GM12878 (cell line): ENCODE measurements around the gene SERBP1. TPM values are rescaled to one million over a fixed set of nuclear protein-coding genes. Genes with fewer than 3 reads are reported as not detected.

Source experiments
- ATAC-seq: fragments of 200-7000 bp; cut with Tn5 transposase; 3 replicates; pipeline ENCODE4 v1.9.1; 2020; ENCODE audit warnings: mild to moderate bottlenecking, moderate library complexity
- BruUV-seq: library from RNA; stranded (reverse); fragments of 400-500 nt; replicated peaks from 2 replicates; lab custom pipeline; 2021; lab: Mats Ljungman, UMichigan
- CTCF ChIA-PET: fragments of 300-600 bp; sonication (Branson Sonifier 250); formaldehyde crosslinking; extraction: SDS; loops from one replicate; lab custom pipeline; 2021; ENCODE audit warnings: inconsistent platforms; lab: Yijun Ruan, JAX
- POLR2A ChIA-PET: fragments of 350-600 bp; formaldehyde crosslinking; extraction: SDS; loops from one replicate; lab custom pipeline; 2021; ENCODE audit warnings: inconsistent platforms; lab: Charles Lee
- RAD21 ChIA-PET: fragments of 300-600 bp; sonication (Branson Sonifier 250); formaldehyde crosslinking; loops from one replicate; lab custom pipeline; 2023; ENCODE audit warnings: antibody characterized with exemption; ENCODE audit not compliant: unreplicated experiment; lab: Charles Lee
- SMC1A ChIA-PET: fragments of 300-600 bp; sonication (Branson Sonifier 250); formaldehyde crosslinking; loops from one replicate; lab custom pipeline; 2023; ENCODE audit not compliant: unreplicated experiment, uncharacterized antibody; lab: Charles Lee
- DNase-seq: peaks from one replicate; pipeline ENCODE4 v3.0.0-alpha.2; 2011; ENCODE audit warnings: low read depth, low spot score
- FAIRE-seq: peaks from 3 replicates; lab custom pipeline; 2011; peaks lifted over from hg19 to GRCh38; lab: Jason Lieb, UNC
- H2AFZ ChIP-seq: 2 replicates; pipeline ENCODE4 v1.6.0; 2011; ENCODE audit warnings: low read depth, low read length, control low read depth; ENCODE audit not compliant: control insufficient read depth
- H3K27ac ChIP-seq: 2 replicates; pipeline ENCODE4 v1.5.1; 2011; ENCODE audit warnings: control low read depth; ENCODE audit not compliant: control insufficient read depth, insufficient read depth
- H3K27me3 ChIP-seq, 2 experiments: replicated peaks in 1 of 2; 2 replicates each; pipeline versions ENCODE4 v1.6.0 to v1.6.1; 2011; ENCODE audit warnings: low read length in 1 of 2; ENCODE audit not compliant: control insufficient read depth in 2 of 2, insufficient read depth in 2 of 2
- H3K36me3 ChIP-seq, 2 experiments: 2 replicates each; pipeline ENCODE4 v1.5.1; 2011; ENCODE audit warnings: low read length in 1 of 2; ENCODE audit not compliant: control insufficient read depth in 2 of 2, insufficient read depth in 2 of 2
- H3K4me1 ChIP-seq: 2 replicates; pipeline ENCODE4 v1.6.1; 2011; ENCODE audit warnings: mild to moderate bottlenecking, low read length, moderate library complexity, mixed read lengths; ENCODE audit not compliant: control insufficient read depth, insufficient read depth
- H3K4me2 ChIP-seq: 2 replicates; pipeline ENCODE4 v1.6.0; 2011; ENCODE audit warnings: control low read depth; ENCODE audit not compliant: control insufficient read depth, insufficient read depth
- H3K4me3 ChIP-seq: fragments of 200-600 bp; sonication (generic); 2 replicates; pipeline ENCODE4 v1.5.1; 2016
- H3K79me2 ChIP-seq: 2 replicates; pipeline ENCODE4 v1.6.0; 2011; ENCODE audit warnings: low read length; ENCODE audit not compliant: control insufficient read depth, insufficient read depth
- H3K9ac ChIP-seq: 2 replicates; pipeline ENCODE4 v1.8.0; 2011; ENCODE audit warnings: low read length, control low read depth, mixed read lengths; ENCODE audit not compliant: control insufficient read depth, insufficient read depth
- H3K9me3 ChIP-seq: replicated peaks from 3 replicates; pipeline ENCODE4 v1.5.1; 2011; ENCODE audit warnings: mild to moderate bottlenecking, low read length; ENCODE audit not compliant: control insufficient read depth, insufficient read depth
- H4K20me1 ChIP-seq: 2 replicates; pipeline ENCODE4 v1.6.0; 2011; ENCODE audit not compliant: control insufficient read depth, insufficient read depth
- MXI1 ChIP-seq: fragments of 150-350 bp; IDR thresholded peaks from 2 replicates; pipeline ENCODE4 v1.6.1; 2011; ENCODE audit warnings: low read depth, mild to moderate bottlenecking, inconsistent platforms, low read length, improper control_type of control experiment
- NFXL1 ChIP-seq: fragments of 450-650 bp; IDR thresholded peaks from 2 replicates; pipeline ENCODE4 v1.6.1; 2017; ENCODE audit warnings: antibody characterized with exemption, mild to moderate bottlenecking, borderline replicate concordance
- RELA ChIP-seq: fragments of 450-650 bp; IDR thresholded peaks from 2 replicates; pipeline ENCODE4 v1.8.0; 2014; ENCODE audit warnings: borderline replicate concordance; ENCODE audit not compliant: partially characterized antibody
- RFX5 ChIP-seq: IDR thresholded peaks from 2 replicates; pipeline ENCODE4 v1.6.1; 2011; ENCODE audit warnings: low read depth, low read length, improper control_type of control experiment
- YBX1 ChIP-seq: fragments of 450-650 bp; IDR thresholded peaks from 2 replicates; pipeline ENCODE4 v1.6.1; 2016; ENCODE audit warnings: antibody characterized with exemption
- ZNF24 ChIP-seq: fragments of 450-650 bp; IDR thresholded peaks from 2 replicates; pipeline ENCODE4 v1.6.1; 2017; ENCODE audit warnings: antibody characterized with exemption, mild to moderate bottlenecking
- ZNF274 ChIP-seq: IDR thresholded peaks from one replicate; pipeline ENCODE4 v1.8.0; 2011; ENCODE audit not compliant: insufficient read length, insufficient read depth
- ZSCAN29 ChIP-seq: fragments of 450-650 bp; IDR thresholded peaks from 2 replicates; pipeline ENCODE4 v1.6.1; 2017; ENCODE audit warnings: mild to moderate bottlenecking, moderate library complexity
- WGBS: methylation state at CpG from one replicate; pipeline ENCODE4 v1.1.6; 2016; ENCODE audit warnings: low lambda C conversion rate; ENCODE audit not compliant: insufficient replicate concordance, insufficient coverage; ENCODE audit errors: missing lambda C conversion rate; 5-methylcytosine and 5-hydroxymethylcytosine counted together
- in situ Hi-C: fragments of 300-500 bp; cut with MboI; formaldehyde crosslinking; loops from 9 replicates; pipeline ENCODE4 v1.14.3; 2018; ENCODE audit warnings: mixed read lengths
- intact Hi-C: fragments of 100-400 bp; cut with micrococcal nuclease; formaldehyde crosslinking; loops from one replicate; pipeline ENCODE4 v1.14.2; 2022; ENCODE audit not compliant: unreplicated experiment
- polyA plus RNA-seq, 11 experiments: library from polyadenylated mRNA; depleted of rRNA in 4 of 11; unstranded in 6 of 11; stranded (reverse) in 5 of 11; fragments of >200 nt; fragmentation: Nextera tagmentation in 4 of 11; fragmentation: Illumina TruSeq in 1 of 11; extraction: Ambion mirVana in 4 of 11; extraction: Trizol in 1 of 11; gene quantifications; 1 replicate in 1 of 11; 2 replicates in 10 of 11; pipeline versions ENCODE4 v1.2.1 to v1.2.3, GENCODE V29; 2011 to 2016; ENCODE audit warnings: inconsistent platforms in 2 of 11, missing spikeins in 2 of 11, low read depth in 1 of 11
- total RNA-seq, 4 experiments: library from RNA; depleted of rRNA in 3 of 4; stranded (reverse); fragments of >200 nt in 3 of 4; fragmentation: Illumina TruSeq in 1 of 4; extraction: Trizol in 1 of 4; gene quantifications; 2 replicates each; pipeline versions ENCODE4 v1.2.1 to v1.2.3, GENCODE V29; 2013 to 2021
- TF ChIP-seq, protein P1 (sequence below): IDR thresholded peaks from 2 replicates; pipeline ENCODE4 v1.6.1; 2012; ENCODE audit warnings: mild to moderate bottlenecking, low read depth, low read length
- TF ChIP-seq, protein P2 (sequence below): fragments of 450-650 bp; IDR thresholded peaks from 2 replicates; pipeline ENCODE4 v1.6.1; 2016; ENCODE audit warnings: mild to moderate bottlenecking, moderate library complexity, borderline replicate concordance

The SERBP1 gene
- total and polyA plus RNA-seq, 10 of the 15 experiments (the other 5 are each of a cell fraction or from before 2014, with no cell fraction given), result 76.7 to 509 (median 384) TPM

DNA sequence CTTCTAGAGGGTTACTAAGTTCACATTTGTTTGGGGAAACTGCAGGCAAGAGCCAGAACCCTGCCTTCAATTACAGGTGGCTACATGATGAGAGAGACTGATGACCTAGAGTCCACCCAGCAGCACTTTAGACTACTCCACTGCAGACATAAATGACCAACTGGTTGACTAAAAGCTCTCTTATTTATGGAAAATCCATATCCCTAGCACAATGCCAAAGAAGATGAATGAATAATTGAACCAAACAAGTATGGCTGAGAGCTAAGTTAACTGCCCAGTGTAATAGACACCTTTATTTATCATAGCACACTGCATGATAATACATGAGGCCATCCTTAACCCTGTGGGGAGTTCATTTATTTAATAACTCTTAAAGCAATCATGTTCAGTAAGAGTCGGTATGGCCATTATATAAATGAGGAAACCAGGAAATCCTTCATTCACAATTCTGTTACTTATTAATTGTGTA, 62.1 kb downstream of the SERBP1 start (continued):
- TF ChIP-seq ZSCAN29, result no peak
- TF ChIP-seq RELA, result no peak
- no peak for TF ChIP-seq ZNF274
- no peak for TF ChIP-seq NFXL1
- TF ChIP-seq, all 136 proteins: peak for 0

DNA sequence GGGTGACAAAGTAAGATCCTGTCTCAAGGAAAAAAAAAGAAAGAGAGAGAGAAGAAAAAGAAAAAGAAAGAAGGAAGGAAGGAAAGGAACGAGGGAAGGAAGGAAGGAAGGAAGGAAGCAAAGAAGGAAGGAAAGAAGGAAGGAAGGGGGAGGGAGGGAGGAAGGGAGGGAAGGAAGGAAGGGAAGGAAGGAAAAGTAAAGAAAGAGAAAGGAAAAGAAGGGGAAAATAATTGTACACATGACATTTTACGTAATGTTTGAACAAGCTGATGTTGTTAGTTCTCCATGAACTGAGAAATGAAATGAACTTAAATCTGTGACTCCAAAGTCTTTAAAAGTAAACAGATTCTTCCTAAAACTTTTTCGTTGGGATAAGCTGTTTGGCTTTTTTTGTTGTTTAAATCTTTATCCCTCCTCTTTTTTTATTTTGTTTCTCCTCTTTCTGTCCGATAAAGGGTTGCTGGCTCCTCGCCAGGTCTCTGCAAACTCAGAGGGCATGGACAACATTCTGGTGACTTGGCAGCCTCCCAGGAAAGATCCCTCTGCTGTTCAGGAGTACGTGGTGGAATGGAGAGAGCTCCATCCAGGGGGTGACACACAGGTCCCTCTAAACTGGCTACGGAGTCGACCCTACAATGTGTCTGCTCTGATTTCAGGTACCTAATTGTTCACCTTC, 62.7 kb downstream of the SERBP1 start:
- intact Hi-C loops, result no loop called here
- in situ Hi-C loops, result no loop called here

More for the DNA sequence above, 62.7 kb downstream of the SERBP1 start:
- ChIA-PET RAD21 (no interaction called here), SMC1A (no interaction called here), POLR2A (interaction anchor here (0.7 kb wide), 1 partner anchor 398 kb away, joined by 3 read pairs; no protein-coding TSS in a partner anchor), CTCF (no interaction called here)
- Histone ChIP-seq H3K9ac (no peak overlapping the region), H3K36me3 (no peaks in the 10 kb centered on the region), H3K4me1 (no peaks in the 10 kb centered on the region), H2AFZ (no peak overlapping the region), H3K27me3 (no peaks in the 10 kb centered on the region), H3K27ac (no peak overlapping the region), H3K79me2 (no peaks in the 10 kb centered on the region), H3K4me2 (no peak overlapping the region), H4K20me1 (no peaks in the 10 kb centered on the region), H3K4me3 (no peak overlapping the region), H3K9me3 (no peaks in the 10 kb centered on the region)
- no TSS peak for BruUV-seq
- ATAC-seq (no peak), DNase-seq (no peak), FAIRE-seq (no peak)
- 52% methylated on average over 8 of the region's 8 CpGs for WGBS
- TF ChIP-seq, protein P1, sequence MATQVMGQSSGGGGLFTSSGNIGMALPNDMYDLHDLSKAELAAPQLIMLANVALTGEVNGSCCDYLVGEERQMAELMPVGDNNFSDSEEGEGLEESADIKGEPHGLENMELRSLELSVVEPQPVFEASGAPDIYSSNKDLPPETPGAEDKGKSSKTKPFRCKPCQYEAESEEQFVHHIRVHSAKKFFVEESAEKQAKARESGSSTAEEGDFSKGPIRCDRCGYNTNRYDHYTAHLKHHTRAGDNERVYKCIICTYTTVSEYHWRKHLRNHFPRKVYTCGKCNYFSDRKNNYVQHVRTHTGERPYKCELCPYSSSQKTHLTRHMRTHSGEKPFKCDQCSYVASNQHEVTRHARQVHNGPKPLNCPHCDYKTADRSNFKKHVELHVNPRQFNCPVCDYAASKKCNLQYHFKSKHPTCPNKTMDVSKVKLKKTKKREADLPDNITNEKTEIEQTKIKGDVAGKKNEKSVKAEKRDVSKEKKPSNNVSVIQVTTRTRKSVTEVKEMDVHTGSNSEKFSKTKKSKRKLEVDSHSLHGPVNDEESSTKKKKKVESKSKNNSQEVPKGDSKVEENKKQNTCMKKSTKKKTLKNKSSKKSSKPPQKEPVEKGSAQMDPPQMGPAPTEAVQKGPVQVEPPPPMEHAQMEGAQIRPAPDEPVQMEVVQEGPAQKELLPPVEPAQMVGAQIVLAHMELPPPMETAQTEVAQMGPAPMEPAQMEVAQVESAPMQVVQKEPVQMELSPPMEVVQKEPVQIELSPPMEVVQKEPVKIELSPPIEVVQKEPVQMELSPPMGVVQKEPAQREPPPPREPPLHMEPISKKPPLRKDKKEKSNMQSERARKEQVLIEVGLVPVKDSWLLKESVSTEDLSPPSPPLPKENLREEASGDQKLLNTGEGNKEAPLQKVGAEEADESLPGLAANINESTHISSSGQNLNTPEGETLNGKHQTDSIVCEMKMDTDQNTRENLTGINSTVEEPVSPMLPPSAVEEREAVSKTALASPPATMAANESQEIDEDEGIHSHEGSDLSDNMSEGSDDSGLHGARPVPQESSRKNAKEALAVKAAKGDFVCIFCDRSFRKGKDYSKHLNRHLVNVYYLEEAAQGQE, result no peak
- TF ChIP-seq MXI1 (no peak), ZNF24 (no peak), RFX5 (no peak), YBX1 (no peak)
- TF ChIP-seq, protein P2, sequence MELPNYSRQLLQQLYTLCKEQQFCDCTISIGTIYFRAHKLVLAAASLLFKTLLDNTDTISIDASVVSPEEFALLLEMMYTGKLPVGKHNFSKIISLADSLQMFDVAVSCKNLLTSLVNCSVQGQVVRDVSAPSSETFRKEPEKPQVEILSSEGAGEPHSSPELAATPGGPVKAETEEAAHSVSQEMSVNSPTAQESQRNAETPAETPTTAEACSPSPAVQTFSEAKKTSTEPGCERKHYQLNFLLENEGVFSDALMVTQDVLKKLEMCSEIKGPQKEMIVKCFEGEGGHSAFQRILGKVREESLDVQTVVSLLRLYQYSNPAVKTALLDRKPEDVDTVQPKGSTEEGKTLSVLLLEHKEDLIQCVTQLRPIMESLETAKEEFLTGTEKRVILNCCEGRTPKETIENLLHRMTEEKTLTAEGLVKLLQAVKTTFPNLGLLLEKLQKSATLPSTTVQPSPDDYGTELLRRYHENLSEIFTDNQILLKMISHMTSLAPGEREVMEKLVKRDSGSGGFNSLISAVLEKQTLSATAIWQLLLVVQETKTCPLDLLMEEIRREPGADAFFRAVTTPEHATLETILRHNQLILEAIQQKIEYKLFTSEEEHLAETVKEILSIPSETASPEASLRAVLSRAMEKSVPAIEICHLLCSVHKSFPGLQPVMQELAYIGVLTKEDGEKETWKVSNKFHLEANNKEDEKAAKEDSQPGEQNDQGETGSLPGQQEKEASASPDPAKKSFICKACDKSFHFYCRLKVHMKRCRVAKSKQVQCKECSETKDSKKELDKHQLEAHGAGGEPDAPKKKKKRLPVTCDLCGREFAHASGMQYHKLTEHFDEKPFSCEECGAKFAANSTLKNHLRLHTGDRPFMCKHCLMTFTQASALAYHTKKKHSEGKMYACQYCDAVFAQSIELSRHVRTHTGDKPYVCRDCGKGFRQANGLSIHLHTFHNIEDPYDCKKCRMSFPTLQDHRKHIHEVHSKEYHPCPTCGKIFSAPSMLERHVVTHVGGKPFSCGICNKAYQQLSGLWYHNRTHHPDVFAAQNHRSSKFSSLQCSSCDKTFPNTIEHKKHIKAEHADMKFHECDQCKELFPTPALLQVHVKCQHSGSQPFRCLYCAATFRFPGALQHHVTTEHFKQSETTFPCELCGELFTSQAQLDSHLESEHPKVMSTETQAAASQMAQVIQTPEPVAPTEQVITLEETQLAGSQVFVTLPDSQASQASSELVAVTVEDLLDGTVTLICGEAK, result no peak
